A549 treated with CpdA at 1 μM for 4 hours (cell line): Measurements from ENCODE around the gene OR5H2. TPM values are rescaled to one million over a fixed set of nuclear protein-coding genes. Genes with fewer than 3 reads are reported as not detected.

Experiments used
- total RNA-seq: library from RNA; stranded (reverse); fragments of 200-300 nt; extraction: Qiagen RNA extraction; gene quantifications from 5 replicates; pipeline ENCODE4 v1.2.3, GENCODE V29; 2022; ENCODE audit warnings: low read depth

OR5H2 gene
- total RNA-seq, result not detected in 5 replicates

DNA sequence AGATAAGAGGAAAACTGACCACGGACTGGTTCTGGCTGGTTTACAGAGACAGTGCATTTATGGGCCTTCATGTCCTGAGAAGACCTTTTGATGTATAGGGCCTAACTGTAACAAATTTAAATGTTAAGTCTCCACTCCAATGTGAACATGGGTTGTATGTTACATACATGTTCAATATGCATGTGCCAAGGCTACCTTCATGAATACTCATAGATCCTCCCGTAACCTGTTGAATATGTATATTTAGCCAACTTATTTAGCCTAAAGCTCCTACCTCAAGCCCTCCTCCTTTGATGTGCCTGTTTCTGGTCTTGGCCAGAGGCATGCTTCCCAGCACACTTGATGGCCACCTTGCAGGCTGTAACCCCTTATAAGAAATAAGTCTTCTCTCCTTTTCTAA lies at the start of gene OR5H2:
TSS of gene OR5H2 (plus strand) at position 301 of the 400 bp plus-strand sequence. CDS start 398 bp downstream, outside the sequence.

GRCh38 chr3:98263944-98264343 lies 18.4 kb upstream of the OR5H2 start, which contains the start of gene OR5H6:
OR5H6 (plus strand) TSS chr3:98264244; CDS start chr3:98264333, 89 bp downstream.

Other genes starting within 250 kb of the OR5H2 start
- not detected in 5 replicates for gene GABRR3, start 247.2 kb upstream of the OR5H2 start, total RNA-seq
- not detected in 5 replicates for gene OR5AC2, start 195.3 kb upstream of the OR5H2 start, total RNA-seq
- gene OR5H1, start 151.8 kb upstream of the OR5H2 start, total RNA-seq, result not detected in 5 replicates
- not detected in 5 replicates for gene OR5H14, start 135.0 kb upstream of the OR5H2 start, total RNA-seq
- not detected in 5 replicates for gene OR5H15, start 115.8 kb upstream of the OR5H2 start, total RNA-seq
- not detected in 5 replicates for gene OR5H6, start 18.3 kb upstream of the OR5H2 start, total RNA-seq
- gene OR5K4, start 71.3 kb downstream of the OR5H2 start, total RNA-seq, result not detected in 5 replicates
- gene OR5K3, start 108.2 kb downstream of the OR5H2 start, total RNA-seq, result not detected in 5 replicates
- not detected in 5 replicates for gene OR5K1, start 180.7 kb downstream of the OR5H2 start, total RNA-seq
- not detected in 5 replicates for gene OR5K2, start 215.2 kb downstream of the OR5H2 start, total RNA-seq
- gene CLDND1, start 240.4 kb downstream of the OR5H2 start, total RNA-seq, result 40.5 to 67.3 TPM (median 58.8 TPM) in 5 replicates
- not detected in 5 replicates for gene GPR15, start 249.5 kb downstream of the OR5H2 start, total RNA-seq